HepG2 (cell line): Measurements from ENCODE around the gene C2orf49. TPM values are rescaled to one million over a fixed set of nuclear protein-coding genes. Genes with fewer than 3 reads are reported as not detected.

Experiments used
- ATAC-seq: fragments of 200-7000 bp; cut with Tn5 transposase; 3 replicates; pipeline ENCODE4 v1.9.1; 2020; ENCODE audit warnings: mild to moderate bottlenecking, moderate library complexity
- BruUV-seq: library from RNA; stranded (reverse); fragments of 400-500 nt; replicated peaks from 2 replicates; lab custom pipeline; 2021; lab: Mats Ljungman, UMichigan
- CTCF ChIA-PET: fragments of 300-600 bp; formaldehyde crosslinking; extraction: SDS; loops from one replicate; lab custom pipeline; 2021; ENCODE audit warnings: low total read pairs, inconsistent platforms, low intra/inter-chr PET ratio; lab: Yijun Ruan, JAX
- POLR2A ChIA-PET: fragments of 350-600 bp; sonication (Branson Sonifier 250); formaldehyde crosslinking; loops from one replicate; lab custom pipeline; 2020; ENCODE audit warnings: antibody characterized with exemption, inconsistent platforms; lab: Yijun Ruan, JAX
- DNase-seq: peaks from one replicate; pipeline ENCODE4 v3.0.0-alpha.2; 2015; ENCODE audit warnings: low spot score
- FAIRE-seq: peaks from 3 replicates; lab custom pipeline; 2011; peaks lifted over from hg19 to GRCh38; lab: Jason Lieb, UNC
- H2AFZ ChIP-seq: one replicate; pipeline ENCODE4 v1.6.1; 2011; ENCODE audit warnings: low read length, inconsistent platforms
- H3K27ac ChIP-seq: fragments of 300-600 bp; 3 replicates; pipeline ENCODE4 v1.8.0; 2011; ENCODE audit warnings: mixed run types, mild to moderate bottlenecking, mixed read lengths, low read length, inconsistent platforms; ENCODE audit not compliant: insufficient read depth; ENCODE audit errors: extremely low read length
- H3K27me3 ChIP-seq, 2 experiments: fragments of 200-600 bp in 1 of 2; 2 replicates in 1 of 2; 3 replicates in 1 of 2; pipeline versions ENCODE4 v1.6.0 to v1.8.0; 2011; ENCODE audit warnings: low read length in 2 of 2, mild to moderate bottlenecking in 2 of 2, moderate library complexity in 2 of 2, inconsistent platforms in 1 of 2; ENCODE audit not compliant: insufficient read depth in 2 of 2, control insufficient read depth in 1 of 2
- H3K36me3 ChIP-seq, 2 experiments: fragments of 200-600 bp in 1 of 2; replicated peaks in 1 of 2; 2 replicates in 1 of 2; 3 replicates in 1 of 2; pipeline versions ENCODE4 v1.5.1 to v1.8.0; 2011; ENCODE audit warnings: low read length in 2 of 2, inconsistent platforms in 1 of 2; ENCODE audit not compliant: insufficient read depth in 2 of 2, control insufficient read depth in 1 of 2
- H3K4me1 ChIP-seq: 2 replicates; pipeline ENCODE4 v1.5.1; 2012; ENCODE audit warnings: low read length, inconsistent platforms; ENCODE audit not compliant: insufficient read depth
- H3K4me2 ChIP-seq: 2 replicates; pipeline ENCODE4 v1.6.0; 2011; ENCODE audit warnings: low read depth, low read length, inconsistent platforms
- H3K4me3 ChIP-seq, 3 experiments: fragments of 200-600 bp in 1 of 3; sonication (generic), shearing (Covaris generic) in 1 of 3; replicated peaks in 1 of 3; 2 replicates each; pipeline ENCODE4 v1.5.1; 2011 to 2016; ENCODE audit warnings: low read length in 3 of 3, inconsistent platforms in 2 of 3, low read depth in 2 of 3, mild to moderate bottlenecking in 2 of 3, control low read depth in 1 of 3, mixed read lengths in 1 of 3; ENCODE audit not compliant: insufficient read depth in 1 of 3
- H3K79me2 ChIP-seq: one replicate; pipeline ENCODE4 v1.6.1; 2011; ENCODE audit warnings: low read length, inconsistent platforms; ENCODE audit not compliant: insufficient read depth
- H3K9ac ChIP-seq: 2 replicates; pipeline ENCODE4 v1.6.0; 2011; ENCODE audit warnings: mild to moderate bottlenecking, low read depth, low read length, inconsistent platforms; ENCODE audit not compliant: insufficient read depth
- H3K9me3 ChIP-seq: 2 replicates; pipeline ENCODE4 v1.5.1; 2012; ENCODE audit warnings: mild to moderate bottlenecking, low read length
- H4K20me1 ChIP-seq: 2 replicates; pipeline ENCODE4 v1.6.0; 2011; ENCODE audit warnings: inconsistent platforms, mild to moderate bottlenecking, low read length, moderate library complexity; ENCODE audit not compliant: insufficient read depth
- AKNA ChIP-seq: sonication (generic); formaldehyde crosslinking; IDR thresholded peaks from 2 replicates; pipeline ENCODE4 v1.4.0; 2020; ENCODE audit warnings: missing genetic modification reagents, borderline replicate concordance
- FLYWCH1 ChIP-seq: sonication (generic); formaldehyde crosslinking; IDR thresholded peaks from 2 replicates; pipeline ENCODE4 v1.8.1; 2023; ENCODE audit warnings: mild to moderate bottlenecking, missing genetic modification reagents
- IRX3 ChIP-seq: sonication (generic); formaldehyde crosslinking; IDR thresholded peaks from 2 replicates; pipeline ENCODE4 v1.8.1; 2023; ENCODE audit warnings: mild to moderate bottlenecking, low read depth, missing genetic modification reagents, borderline replicate concordance
- MAFG ChIP-seq: sonication (generic); formaldehyde crosslinking; IDR thresholded peaks from 2 replicates; pipeline ENCODE4 v1.5.1; 2020; ENCODE audit warnings: mild to moderate bottlenecking, missing genetic modification reagents
- SNAPC2 ChIP-seq: sonication (generic); formaldehyde crosslinking; IDR thresholded peaks from 2 replicates; pipeline ENCODE4 v1.8.1; 2022; ENCODE audit warnings: mild to moderate bottlenecking, missing genetic modification reagents
- ZNF564 ChIP-seq: sonication (generic); formaldehyde crosslinking; IDR thresholded peaks from 2 replicates; pipeline ENCODE4 v1.8.1; 2023; ENCODE audit warnings: mild to moderate bottlenecking, missing genetic modification reagents
- ZNF709 ChIP-seq: sonication (generic); formaldehyde crosslinking; IDR thresholded peaks from 2 replicates; pipeline ENCODE4 v1.5.0; 2020; ENCODE audit warnings: mild to moderate bottlenecking, missing genetic modification reagents
- WGBS: methylation state at CpG from one replicate; pipeline ENCODE4 v1.1.6; 2017; ENCODE audit warnings: low lambda C conversion rate; 5-methylcytosine and 5-hydroxymethylcytosine counted together
- in situ Hi-C: cut with HindIII; loops from 2 replicates; pipeline ENCODE4 v1.10.0; 2017; ENCODE audit warnings: low pct_unique_long_range_greater_than_20kb; ENCODE audit not compliant: extremely low pct_ligation_motif_present
- intact Hi-C: fragments of 100-400 bp; cut with micrococcal nuclease; formaldehyde crosslinking; loops from one replicate; pipeline ENCODE4 v1.10.0; 2022; ENCODE audit not compliant: unreplicated experiment
- polyA plus RNA-seq, 8 experiments: library from polyadenylated mRNA; depleted of rRNA in 3 of 8; stranded (reverse) in 7 of 8; unstranded in 1 of 8; fragments of >200 nt; fragmentation: Illumina TruSeq in 4 of 8; extraction: Trizol in 4 of 8; gene quantifications; 2 replicates each; pipeline versions ENCODE4 v1.2.1 to v1.2.3, GENCODE V29; 2011 to 2016; ENCODE audit warnings: low read depth in 4 of 8, missing spikeins in 1 of 8, mixed read lengths in 1 of 8; ENCODE audit not compliant: insufficient read depth in 1 of 8
- total RNA-seq, 5 experiments: library from RNA; depleted of rRNA; stranded (reverse); fragments of >200 nt; fragmentation: Illumina TruSeq; extraction: Trizol; gene quantifications; 2 replicates each; pipeline ENCODE4 v1.2.3, GENCODE V29; 2016; ENCODE audit warnings: low read depth in 1 of 5
- TF ChIP-seq, protein P1 (sequence below): sonication (generic); formaldehyde crosslinking; IDR thresholded peaks from 2 replicates; pipeline ENCODE4 v1.5.0; 2020; ENCODE audit warnings: mild to moderate bottlenecking, missing genetic modification reagents

Gene C2orf49
- total and polyA plus RNA-seq, 2 of the 13 experiments (the other 11 are each of a cell fraction or from before 2014, with no cell fraction given), result 24.7 to 28.8 TPM

DNA sequence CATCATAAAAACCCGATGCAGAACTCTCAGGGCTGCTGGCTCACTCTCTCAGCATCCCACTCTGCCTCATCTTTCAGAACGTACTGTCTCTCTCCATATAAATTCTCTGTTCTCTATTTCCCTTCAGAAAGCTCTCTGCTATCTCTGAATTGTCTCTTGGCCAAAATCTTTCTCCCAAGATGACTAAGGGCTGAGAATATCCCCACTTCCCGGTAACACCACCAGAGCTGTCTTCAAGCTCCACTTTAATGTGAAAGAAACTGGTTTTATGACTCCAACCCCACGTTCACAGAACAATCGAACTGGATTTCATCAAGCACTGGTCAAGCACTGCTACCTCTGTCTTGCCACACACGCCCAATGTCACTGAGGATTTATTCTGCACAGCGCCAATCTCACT lies 30.2 kb upstream of the C2orf49 start:
- TF ChIP-seq ZNF709 (CRISPR knock-in tag), result no peak
- no peak for TF ChIP-seq SNAPC2 (CRISPR knock-in tag)
- no peak for TF ChIP-seq MAFG
- no peak for TF ChIP-seq ZNF564 (CRISPR knock-in tag)
- TF ChIP-seq IRX3, result no peak
- no peak for TF ChIP-seq FLYWCH1 (CRISPR knock-in tag)
- TF ChIP-seq AKNA (CRISPR knock-in tag), result no peak
- TF ChIP-seq, protein P1, sequence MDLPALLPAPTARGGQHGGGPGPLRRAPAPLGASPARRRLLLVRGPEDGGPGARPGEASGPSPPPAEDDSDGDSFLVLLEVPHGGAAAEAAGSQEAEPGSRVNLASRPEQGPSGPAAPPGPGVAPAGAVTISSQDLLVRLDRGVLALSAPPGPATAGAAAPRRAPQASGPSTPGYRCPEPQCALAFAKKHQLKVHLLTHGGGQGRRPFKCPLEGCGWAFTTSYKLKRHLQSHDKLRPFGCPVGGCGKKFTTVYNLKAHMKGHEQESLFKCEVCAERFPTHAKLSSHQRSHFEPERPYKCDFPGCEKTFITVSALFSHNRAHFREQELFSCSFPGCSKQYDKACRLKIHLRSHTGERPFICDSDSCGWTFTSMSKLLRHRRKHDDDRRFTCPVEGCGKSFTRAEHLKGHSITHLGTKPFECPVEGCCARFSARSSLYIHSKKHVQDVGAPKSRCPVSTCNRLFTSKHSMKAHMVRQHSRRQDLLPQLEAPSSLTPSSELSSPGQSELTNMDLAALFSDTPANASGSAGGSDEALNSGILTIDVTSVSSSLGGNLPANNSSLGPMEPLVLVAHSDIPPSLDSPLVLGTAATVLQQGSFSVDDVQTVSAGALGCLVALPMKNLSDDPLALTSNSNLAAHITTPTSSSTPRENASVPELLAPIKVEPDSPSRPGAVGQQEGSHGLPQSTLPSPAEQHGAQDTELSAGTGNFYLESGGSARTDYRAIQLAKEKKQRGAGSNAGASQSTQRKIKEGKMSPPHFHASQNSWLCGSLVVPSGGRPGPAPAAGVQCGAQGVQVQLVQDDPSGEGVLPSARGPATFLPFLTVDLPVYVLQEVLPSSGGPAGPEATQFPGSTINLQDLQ (CRISPR knock-in tag), result no peak

More for the DNA sequence above, 30.2 kb upstream of the C2orf49 start:
- no peak for FAIRE-seq
- no peak overlapping the region for H3K9ac ChIP-seq
- H3K27ac ChIP-seq, result no peak overlapping the region
- H3K36me3 ChIP-seq, result peaks cover 26 to 39% of the 10 kb centered on the region in 2 experiments
- H3K27me3 ChIP-seq, result no peaks in the 10 kb centered on the region
- DNase-seq, result no peak
- ChIA-PET POLR2A (no interaction called here), CTCF (no interaction called here)
- intact Hi-C loops (no loop called here), in situ Hi-C loops (no loop called here)
- no peaks in the 10 kb centered on the region for H3K4me1 ChIP-seq
- peaks cover 47% of the 10 kb centered on the region for H3K79me2 ChIP-seq
- peaks cover 6% of the 10 kb centered on the region; the same call in 1 of the 2 replicates for H4K20me1 ChIP-seq
- no peak for ATAC-seq
- BruUV-seq, result TSS peak; percentile 39
- no peak overlapping the region for H3K4me2 ChIP-seq
- H2AFZ ChIP-seq, result no peak overlapping the region
- H3K4me3 ChIP-seq, result no peak overlapping the region
- H3K9me3 ChIP-seq, result no peaks in the 10 kb centered on the region
- WGBS, result 98% methylated on average over 7 of the region's 7 CpGs
